ENCODE measurements around the gene ODAD4. TPM values are rescaled to one million over a fixed set of nuclear protein-coding genes. Genes with fewer than 3 reads are reported as not detected.

Gene ODAD4
- total RNA-seq, 1 donor from 2014 or later = 0.98 TPM

DNA sequence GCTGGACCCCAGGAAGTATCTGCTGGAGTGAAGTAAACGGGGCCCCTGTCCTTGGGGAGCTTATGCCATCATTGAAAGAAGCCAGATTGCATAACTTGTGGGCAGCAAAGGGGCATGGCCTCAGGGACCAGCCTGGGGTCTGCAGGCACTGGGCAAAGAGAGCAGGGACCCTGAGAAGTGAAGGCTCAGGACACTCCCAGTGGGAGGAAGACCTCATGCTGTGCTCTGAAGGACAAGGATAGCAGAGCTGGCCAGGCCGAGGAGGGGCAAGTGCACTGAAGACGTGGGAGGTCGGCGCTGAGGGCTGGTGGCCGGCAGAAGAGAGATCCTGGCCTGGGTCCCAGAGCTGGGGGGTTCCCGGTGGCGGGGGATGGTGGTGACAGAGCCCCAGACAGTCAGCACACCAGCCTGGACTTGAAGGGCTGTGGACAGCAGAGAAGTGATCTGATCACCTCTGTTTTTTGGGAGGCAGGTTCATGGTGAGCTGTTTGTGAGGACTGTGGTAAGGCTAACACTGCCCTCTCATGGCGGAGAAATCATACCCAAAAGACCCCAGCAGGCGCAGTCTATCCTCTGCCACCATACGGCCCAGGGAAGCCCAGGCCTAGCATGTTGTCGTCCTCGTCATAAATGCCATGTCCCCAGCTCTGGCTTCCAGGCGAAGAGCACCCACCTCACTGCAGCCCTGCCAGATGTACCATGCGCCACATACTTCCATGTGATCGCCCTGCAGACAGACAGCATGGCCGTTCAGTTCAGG, 29.1 kb downstream of the ODAD4 start:
- Histone ChIP-seq H3K9me3 (ENCODE audit: insufficient read depth, low read depth, low read length) (no peaks in the 10 kb centered on the region), H2AFZ (ENCODE audit: low read depth, low read length) (peak overlapping the region; percentile 21), H3K36me3 (ENCODE audit: insufficient read depth, low read length) (no peaks in the 10 kb centered on the region), H3K79me2 (ENCODE audit: insufficient read depth, low read length) (no peaks in the 10 kb centered on the region), H3K9ac (ENCODE audit: low read length) (peak overlapping the region; percentile 23), H3K4me3 (ENCODE audit: insufficient read depth, low read depth, low read length) (no peak overlapping the region), H3K27me3 (ENCODE audit: insufficient read depth, low read length) (no peaks in the 10 kb centered on the region), H3K4me1 (ENCODE audit: insufficient read depth, low read length) (peaks cover 17% of the 10 kb centered on the region), H4K20me1 (ENCODE audit: insufficient read depth, low read length) (no peaks in the 10 kb centered on the region), H3K27ac (ENCODE audit: low read depth, low read length) (no peak overlapping the region), H3K4me2 (ENCODE audit: low read length) (peak overlapping the region; percentile 50)
- FAIRE-seq = no peak
- Mint-ChIP-seq H3K27me3 (ENCODE audit: low read depth, unreplicated experiment) (peaks cover 3% of the 10 kb centered on the region), H3K4me3 (ENCODE audit: unreplicated experiment) (no peak overlapping the region), H3K9me3 (ENCODE audit: unreplicated experiment) (no peaks in the 10 kb centered on the region), H3K4me1 (ENCODE audit: low read depth, unreplicated experiment) (peaks cover 19% of the 10 kb centered on the region), H3K27ac (ENCODE audit: unreplicated experiment) (no peak overlapping the region), H3K36me3 (ENCODE audit: low read depth, unreplicated experiment) (no peaks in the 10 kb centered on the region)
- DNase-seq (ENCODE audit: low read depth) = peak; percentile 34
- no peak for TF ChIP-seq EZH2 (IDR thresholded peaks at IDR 0.05; ENCODE audit: insufficient read depth, low read length)
- TF ChIP-seq, protein P1, sequence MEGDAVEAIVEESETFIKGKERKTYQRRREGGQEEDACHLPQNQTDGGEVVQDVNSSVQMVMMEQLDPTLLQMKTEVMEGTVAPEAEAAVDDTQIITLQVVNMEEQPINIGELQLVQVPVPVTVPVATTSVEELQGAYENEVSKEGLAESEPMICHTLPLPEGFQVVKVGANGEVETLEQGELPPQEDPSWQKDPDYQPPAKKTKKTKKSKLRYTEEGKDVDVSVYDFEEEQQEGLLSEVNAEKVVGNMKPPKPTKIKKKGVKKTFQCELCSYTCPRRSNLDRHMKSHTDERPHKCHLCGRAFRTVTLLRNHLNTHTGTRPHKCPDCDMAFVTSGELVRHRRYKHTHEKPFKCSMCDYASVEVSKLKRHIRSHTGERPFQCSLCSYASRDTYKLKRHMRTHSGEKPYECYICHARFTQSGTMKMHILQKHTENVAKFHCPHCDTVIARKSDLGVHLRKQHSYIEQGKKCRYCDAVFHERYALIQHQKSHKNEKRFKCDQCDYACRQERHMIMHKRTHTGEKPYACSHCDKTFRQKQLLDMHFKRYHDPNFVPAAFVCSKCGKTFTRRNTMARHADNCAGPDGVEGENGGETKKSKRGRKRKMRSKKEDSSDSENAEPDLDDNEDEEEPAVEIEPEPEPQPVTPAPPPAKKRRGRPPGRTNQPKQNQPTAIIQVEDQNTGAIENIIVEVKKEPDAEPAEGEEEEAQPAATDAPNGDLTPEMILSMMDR (IDR thresholded peaks at IDR 0.05; ENCODE audit: insufficient read depth, low read depth, low read length) = peak; percentile 27

DNA sequence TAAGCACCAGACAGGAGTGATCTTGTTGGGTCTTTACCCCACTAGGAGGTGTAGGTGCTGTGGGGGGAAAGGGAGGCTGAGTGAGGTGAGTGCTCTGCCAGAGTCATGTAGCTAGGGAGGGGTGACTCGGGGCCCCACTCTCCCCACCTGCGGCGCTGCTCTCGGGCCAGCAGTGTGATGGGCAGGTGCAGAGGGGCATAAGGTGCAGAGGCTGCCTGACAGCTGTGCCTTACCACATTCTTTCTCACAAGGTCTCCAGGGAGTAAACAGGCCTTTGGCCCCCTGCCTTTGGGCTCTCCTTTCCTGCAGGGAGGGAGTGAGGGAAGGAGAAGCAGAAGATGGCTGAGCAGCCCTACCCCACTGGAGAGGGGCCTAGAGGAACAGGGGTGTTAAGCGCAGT, 31.7 kb downstream of the ODAD4 start:
- FAIRE-seq (no peak), DNase-seq (ENCODE audit: low read depth) (no peak)
- no peak for TF ChIP-seq EZH2 (IDR thresholded peaks at IDR 0.05; ENCODE audit: insufficient read depth, low read length)
- TF ChIP-seq, protein P1 (IDR thresholded peaks at IDR 0.05; ENCODE audit: insufficient read depth, low read depth, low read length) = no peak
- Histone ChIP-seq H3K36me3 (ENCODE audit: insufficient read depth, low read length) (no peaks in the 10 kb centered on the region), H4K20me1 (ENCODE audit: insufficient read depth, low read length) (no peaks in the 10 kb centered on the region), H2AFZ (ENCODE audit: low read depth, low read length) (no peak overlapping the region), H3K27me3 (ENCODE audit: insufficient read depth, low read length) (no peaks in the 10 kb centered on the region), H3K9ac (ENCODE audit: low read length) (no peak overlapping the region), H3K4me2 (ENCODE audit: low read length) (no peak overlapping the region), H3K4me1 (ENCODE audit: insufficient read depth, low read length) (peaks cover 24% of the 10 kb centered on the region), H3K27ac (ENCODE audit: low read depth, low read length) (no peak overlapping the region), H3K9me3 (ENCODE audit: insufficient read depth, low read depth, low read length) (no peaks in the 10 kb centered on the region), H3K79me2 (ENCODE audit: insufficient read depth, low read length) (peaks cover 5% of the 10 kb centered on the region), H3K4me3 (ENCODE audit: insufficient read depth, low read depth, low read length) (no peak overlapping the region)
- peaks cover 23% of the 10 kb centered on the region for H3K4me1 Mint-ChIP-seq (ENCODE audit: low read depth, unreplicated experiment)
- H3K4me3 Mint-ChIP-seq (ENCODE audit: unreplicated experiment) = no peak overlapping the region
- no peaks in the 10 kb centered on the region for H3K9me3 Mint-ChIP-seq (ENCODE audit: unreplicated experiment)
- no peak overlapping the region for H3K27ac Mint-ChIP-seq (ENCODE audit: unreplicated experiment)
- peaks cover 3% of the 10 kb centered on the region for H3K27me3 Mint-ChIP-seq (ENCODE audit: low read depth, unreplicated experiment)
- no peaks in the 10 kb centered on the region for H3K36me3 Mint-ChIP-seq (ENCODE audit: low read depth, unreplicated experiment)
